HepG2 (cell line): ENCODE measurements around the gene GLOD4. TPM values are rescaled to one million over a fixed set of nuclear protein-coding genes. Genes with fewer than 3 reads are reported as not detected.

Experiments used
- ATAC-seq: fragments of 200-7000 bp; cut with Tn5 transposase; 3 replicates; pipeline ENCODE4 v1.9.1; 2020; ENCODE audit warnings: mild to moderate bottlenecking, moderate library complexity
- BruUV-seq: library from RNA; stranded (reverse); fragments of 400-500 nt; replicated peaks from 2 replicates; lab custom pipeline; 2021; lab: Mats Ljungman, UMichigan
- CTCF ChIA-PET: fragments of 300-600 bp; formaldehyde crosslinking; extraction: SDS; loops from one replicate; lab custom pipeline; 2021; ENCODE audit warnings: low total read pairs, inconsistent platforms, low intra/inter-chr PET ratio; lab: Yijun Ruan, JAX
- POLR2A ChIA-PET: fragments of 350-600 bp; sonication (Branson Sonifier 250); formaldehyde crosslinking; loops from one replicate; lab custom pipeline; 2020; ENCODE audit warnings: antibody characterized with exemption, inconsistent platforms; lab: Yijun Ruan, JAX
- DNase-seq: peaks from one replicate; pipeline ENCODE4 v3.0.0-alpha.2; 2015; ENCODE audit warnings: low spot score
- FAIRE-seq: peaks from 3 replicates; lab custom pipeline; 2011; peaks lifted over from hg19 to GRCh38; lab: Jason Lieb, UNC
- H2AFZ ChIP-seq: one replicate; pipeline ENCODE4 v1.6.1; 2011; ENCODE audit warnings: low read length, inconsistent platforms
- H3K27ac ChIP-seq: fragments of 300-600 bp; 3 replicates; pipeline ENCODE4 v1.8.0; 2011; ENCODE audit warnings: mixed run types, mild to moderate bottlenecking, mixed read lengths, low read length, inconsistent platforms; ENCODE audit not compliant: insufficient read depth; ENCODE audit errors: extremely low read length
- H3K27me3 ChIP-seq, 2 experiments: fragments of 200-600 bp in 1 of 2; 2 replicates in 1 of 2; 3 replicates in 1 of 2; pipeline versions ENCODE4 v1.6.0 to v1.8.0; 2011; ENCODE audit warnings: low read length in 2 of 2, mild to moderate bottlenecking in 2 of 2, moderate library complexity in 2 of 2, inconsistent platforms in 1 of 2; ENCODE audit not compliant: insufficient read depth in 2 of 2, control insufficient read depth in 1 of 2
- H3K36me3 ChIP-seq, 2 experiments: fragments of 200-600 bp in 1 of 2; replicated peaks in 1 of 2; 2 replicates in 1 of 2; 3 replicates in 1 of 2; pipeline versions ENCODE4 v1.5.1 to v1.8.0; 2011; ENCODE audit warnings: low read length in 2 of 2, inconsistent platforms in 1 of 2; ENCODE audit not compliant: insufficient read depth in 2 of 2, control insufficient read depth in 1 of 2
- H3K4me1 ChIP-seq: 2 replicates; pipeline ENCODE4 v1.5.1; 2012; ENCODE audit warnings: low read length, inconsistent platforms; ENCODE audit not compliant: insufficient read depth
- H3K4me2 ChIP-seq: 2 replicates; pipeline ENCODE4 v1.6.0; 2011; ENCODE audit warnings: low read depth, low read length, inconsistent platforms
- H3K4me3 ChIP-seq, 3 experiments: fragments of 200-600 bp in 1 of 3; sonication (generic), shearing (Covaris generic) in 1 of 3; replicated peaks in 1 of 3; 2 replicates each; pipeline ENCODE4 v1.5.1; 2011 to 2016; ENCODE audit warnings: low read length in 3 of 3, inconsistent platforms in 2 of 3, low read depth in 2 of 3, mild to moderate bottlenecking in 2 of 3, control low read depth in 1 of 3, mixed read lengths in 1 of 3; ENCODE audit not compliant: insufficient read depth in 1 of 3
- H3K79me2 ChIP-seq: one replicate; pipeline ENCODE4 v1.6.1; 2011; ENCODE audit warnings: low read length, inconsistent platforms; ENCODE audit not compliant: insufficient read depth
- H3K9ac ChIP-seq: 2 replicates; pipeline ENCODE4 v1.6.0; 2011; ENCODE audit warnings: mild to moderate bottlenecking, low read depth, low read length, inconsistent platforms; ENCODE audit not compliant: insufficient read depth
- H3K9me3 ChIP-seq: 2 replicates; pipeline ENCODE4 v1.5.1; 2012; ENCODE audit warnings: mild to moderate bottlenecking, low read length
- H4K20me1 ChIP-seq: 2 replicates; pipeline ENCODE4 v1.6.0; 2011; ENCODE audit warnings: inconsistent platforms, mild to moderate bottlenecking, low read length, moderate library complexity; ENCODE audit not compliant: insufficient read depth
- BCLAF1 ChIP-seq: fragments of 450-650 bp; IDR thresholded peaks from 2 replicates; pipeline ENCODE4 v1.6.1; 2017; ENCODE audit warnings: mild to moderate bottlenecking
- RBM22 ChIP-seq: fragments of 200-400 bp; formaldehyde crosslinking; optimal IDR thresholded peaks from 2 replicates; pipeline ENCODE3; 2017; ENCODE audit warnings: mild to moderate bottlenecking, low read length, moderate library complexity
- ZBTB49 ChIP-seq: sonication (generic); formaldehyde crosslinking; IDR thresholded peaks from 2 replicates; pipeline ENCODE4 v1.4.0; 2020; ENCODE audit warnings: missing genetic modification reagents, borderline replicate concordance
- ZNF317 ChIP-seq: sonication (generic); formaldehyde crosslinking; IDR thresholded peaks from 2 replicates; pipeline ENCODE4 v1.5.0; 2020; ENCODE audit warnings: mild to moderate bottlenecking, missing genetic modification reagents
- ZNF883 ChIP-seq: sonication (generic); formaldehyde crosslinking; IDR thresholded peaks from 2 replicates; pipeline ENCODE4 v1.5.1; 2020; ENCODE audit warnings: mild to moderate bottlenecking, missing genetic modification reagents; ENCODE audit errors: not compliant biosample characterization
- WGBS: methylation state at CpG from one replicate; pipeline ENCODE4 v1.1.6; 2017; ENCODE audit warnings: low lambda C conversion rate; 5-methylcytosine and 5-hydroxymethylcytosine counted together
- in situ Hi-C: cut with HindIII; loops from 2 replicates; pipeline ENCODE4 v1.10.0; 2017; ENCODE audit warnings: low pct_unique_long_range_greater_than_20kb; ENCODE audit not compliant: extremely low pct_ligation_motif_present
- intact Hi-C: fragments of 100-400 bp; cut with micrococcal nuclease; formaldehyde crosslinking; loops from one replicate; pipeline ENCODE4 v1.10.0; 2022; ENCODE audit not compliant: unreplicated experiment
- polyA plus RNA-seq, 8 experiments: library from polyadenylated mRNA; depleted of rRNA in 3 of 8; stranded (reverse) in 7 of 8; unstranded in 1 of 8; fragments of >200 nt; fragmentation: Illumina TruSeq in 4 of 8; extraction: Trizol in 4 of 8; gene quantifications; 2 replicates each; pipeline versions ENCODE4 v1.2.1 to v1.2.3, GENCODE V29; 2011 to 2016; ENCODE audit warnings: low read depth in 4 of 8, missing spikeins in 1 of 8, mixed read lengths in 1 of 8; ENCODE audit not compliant: insufficient read depth in 1 of 8
- total RNA-seq, 5 experiments: library from RNA; depleted of rRNA; stranded (reverse); fragments of >200 nt; fragmentation: Illumina TruSeq; extraction: Trizol; gene quantifications; 2 replicates each; pipeline ENCODE4 v1.2.3, GENCODE V29; 2016; ENCODE audit warnings: low read depth in 1 of 5

Gene GLOD4
- total and polyA plus RNA-seq, 2 of the 13 experiments (the other 11 are each of a cell fraction or from before 2014, with no cell fraction given), result 53.7 to 87.8 TPM

GRCh38 chr17:740240-741017 is 41.7 kb downstream of the GLOD4 start:
- TF ChIP-seq ZNF883 (CRISPR knock-in tag) (no peak), BCLAF1 (no peak), ZNF317 (no peak), RBM22 (peak; percentile 58), ZBTB49 (CRISPR knock-in tag) (no peak)
- intact Hi-C loops (no loop called here), in situ Hi-C loops (no loop called here)
- Histone ChIP-seq H3K36me3 (peaks cover 17 to 63% of the 10 kb centered on the region in 2 experiments), H3K27me3 (no peaks in the 10 kb centered on the region), H3K4me2 (no peak overlapping the region), H4K20me1 (no peaks in the 10 kb centered on the region), H3K9ac (no peak overlapping the region), H3K27ac (no peak overlapping the region), H3K79me2 (peaks cover 5% of the 10 kb centered on the region), H2AFZ (no peak overlapping the region), H3K9me3 (no peaks in the 10 kb centered on the region), H3K4me1 (peaks cover 17% of the 10 kb centered on the region), H3K4me3 (no peak overlapping the region)
- FAIRE-seq (no peak), ATAC-seq (no peak), DNase-seq (no peak)
- ChIA-PET CTCF (no interaction called here), POLR2A (no interaction called here)
- 97% methylated on average over 17 of the region's 18 CpGs for WGBS
- no TSS peak for BruUV-seq
